GM21526 (cell line): ENCODE measurements around the gene ERICH2.

Source experiments
- ATAC-seq: cut with Tn5 transposase; IDR thresholded peaks from one replicate; pipeline ENCODE4 v1.9.1; 2021; ENCODE audit warnings: moderate library complexity; ENCODE audit not compliant: unreplicated experiment, low FRiP score

Gene ERICH2

GRCh38 chr2:170815746-170816503 is 45.7 kb downstream of the ERICH2 start:
- ATAC-seq, result no peak

- ATAC-seq, result no peak
Observed at GRCh38 chr2:170816504-170817092, 46.4 kb downstream of the ERICH2 start, which contains the start of gene GAD1. Gene GAD1, plus strand, starts transcription at chr2:170816887. Its CDS starts 1,705 bp downstream, at chr2:170818592.

- no peak for ATAC-seq
Observed at GRCh38 chr2:170817093-170818035, 47.2 kb downstream of the ERICH2 start.

GRCh38 chr2:170818036-170818751 is 48.0 kb downstream of the ERICH2 start:
- ATAC-seq, result no peak

GRCh38 chr2:170818752-170819470 is 48.7 kb downstream of the ERICH2 start:
- ATAC-seq, result no peak

- no peak for ATAC-seq
Observed at GRCh38 chr2:170819680-170820664, 49.8 kb downstream of the ERICH2 start.

- peak; percentile 47 for ATAC-seq
Observed at GRCh38 chr2:170820757-170821530, 50.8 kb downstream of the ERICH2 start.

- no peak for ATAC-seq
Observed at GRCh38 chr2:170821531-170822289, 51.5 kb downstream of the ERICH2 start.

- ATAC-seq, result no peak
Observed at GRCh38 chr2:170822290-170823087, 52.3 kb downstream of the ERICH2 start.

- ATAC-seq, result no peak
Observed at GRCh38 chr2:170823088-170823897, 53.1 kb downstream of the ERICH2 start.

- ATAC-seq, result no peak
Observed at GRCh38 chr2:170823898-170824215, 53.7 kb downstream of the ERICH2 start.

- no peak for ATAC-seq
Observed at GRCh38 chr2:170824526-170825015, 54.4 kb downstream of the ERICH2 start.

- ATAC-seq, result no peak
Observed at GRCh38 chr2:170827841-170828532, 57.8 kb downstream of the ERICH2 start.

- no peak for ATAC-seq
Observed at GRCh38 chr2:170828533-170828916, 58.3 kb downstream of the ERICH2 start.

- ATAC-seq, result no peak
Observed at GRCh38 chr2:170829036-170829435, 58.9 kb downstream of the ERICH2 start.
